HAP-1 (cell line): ENCODE data around the gene MMRN1.
A peak's percentile ranks its signal among the peaks of the same experiment; 100 is the strongest.
"Not testable (repeated sequence)": the region's sequence is repeated elsewhere in the genome, so short reads cannot be mapped to it uniquely, and the experiment has no call there.

Experiments
- DNase-seq, 2 experiments: peaks; one replicate each; pipeline ENCODE4 v3.0.0-alpha.2; 2016 to 2020; ENCODE audit warnings: low spot score in 2 of 2
- H3K27me3 ChIP-seq: fragments of 250-450 bp; sonication (Bioruptor Pico); 2 replicates; pipeline ENCODE4 v1.5.1; 2020; ENCODE audit warnings: low read depth, mild to moderate bottlenecking, moderate library complexity
- H3K36me3 ChIP-seq: fragments of 250-450 bp; sonication (Bioruptor Pico); replicated peaks from 2 replicates; pipeline ENCODE4 v1.5.1; 2020; ENCODE audit warnings: mild to moderate bottlenecking
- H3K4me1 ChIP-seq: fragments of 250-450 bp; sonication (Bioruptor Pico); 2 replicates; pipeline ENCODE4 v1.5.1; 2020; ENCODE audit warnings: mild to moderate bottlenecking
- H3K4me3 ChIP-seq: fragments of 250-450 bp; sonication (Bioruptor Pico); 2 replicates; pipeline ENCODE4 v1.5.1; 2020; ENCODE audit warnings: mild to moderate bottlenecking, moderate library complexity
- H3K9me3 ChIP-seq: fragments of 250-450 bp; sonication (Bioruptor Pico); 2 replicates; pipeline ENCODE4 v1.5.1; 2020; ENCODE audit warnings: mild to moderate bottlenecking, moderate library complexity
- in situ Hi-C: fragments of 300-500 bp; cut with MboI; formaldehyde crosslinking; loops from 3 replicates; pipeline ENCODE4 v1.14.3; 2020; ENCODE audit warnings: low sequenced_read_pairs, inconsistent platforms, mixed read lengths

Gene MMRN1

DNA sequence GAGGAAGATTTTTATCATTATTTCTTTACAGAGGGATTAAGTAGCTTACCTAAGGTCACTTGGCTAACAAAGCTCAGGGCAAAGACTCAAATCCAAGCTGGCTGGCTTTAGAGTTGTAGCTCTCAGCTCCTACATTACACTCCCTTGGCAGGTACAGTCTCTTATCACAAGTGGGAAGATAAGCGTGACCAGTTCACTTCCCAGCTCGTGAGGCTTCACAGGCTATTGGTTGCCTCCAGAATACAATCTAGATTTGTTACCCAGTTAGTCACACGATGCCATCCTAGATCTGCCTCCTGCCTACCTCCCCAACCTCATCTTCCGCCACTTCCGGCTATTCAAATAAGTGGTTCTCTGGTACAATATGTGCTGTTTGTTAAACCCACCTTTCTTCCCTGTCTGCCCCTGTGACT is 3.7 kb downstream of the MMRN1 start:
- DNase-seq = no peak
- Histone ChIP-seq H3K9me3 (no peaks in the 10 kb centered on the region), H3K27me3 (no peaks in the 10 kb centered on the region), H3K36me3 (no peaks in the 10 kb centered on the region), H3K4me3 (no peak overlapping the region), H3K4me1 (peaks cover 3% of the 10 kb centered on the region)
- in situ Hi-C loops = loop anchor here (25.0 kb wide), 1 partner anchor 411 kb away; no protein-coding TSS in a partner anchor

DNA sequence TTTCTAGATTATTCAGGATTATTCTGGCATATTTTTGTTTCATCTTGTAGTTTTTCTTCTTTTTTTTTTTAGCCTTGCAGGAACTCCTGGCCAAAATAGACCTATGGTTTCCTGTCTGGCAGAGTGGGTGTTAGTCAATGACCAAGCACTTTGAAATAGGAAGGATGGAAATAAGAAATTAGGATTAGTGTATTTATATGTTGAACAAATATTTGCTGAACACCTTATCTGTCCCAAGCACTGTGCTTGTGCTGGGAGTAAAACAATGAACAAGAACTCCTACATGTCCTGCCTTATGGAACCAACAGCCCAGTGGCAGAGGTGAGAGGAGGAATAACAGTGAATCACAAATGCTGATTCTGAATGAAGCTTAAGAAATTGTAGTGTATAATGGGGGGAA is 4.5 kb downstream of the MMRN1 start:
- H3K27me3 ChIP-seq = no peaks in the 10 kb centered on the region
- in situ Hi-C loops = loop anchor here (25.0 kb wide), 1 partner anchor 412 kb away; no protein-coding TSS in a partner anchor
- no peak overlapping the region for H3K4me3 ChIP-seq

DNA sequence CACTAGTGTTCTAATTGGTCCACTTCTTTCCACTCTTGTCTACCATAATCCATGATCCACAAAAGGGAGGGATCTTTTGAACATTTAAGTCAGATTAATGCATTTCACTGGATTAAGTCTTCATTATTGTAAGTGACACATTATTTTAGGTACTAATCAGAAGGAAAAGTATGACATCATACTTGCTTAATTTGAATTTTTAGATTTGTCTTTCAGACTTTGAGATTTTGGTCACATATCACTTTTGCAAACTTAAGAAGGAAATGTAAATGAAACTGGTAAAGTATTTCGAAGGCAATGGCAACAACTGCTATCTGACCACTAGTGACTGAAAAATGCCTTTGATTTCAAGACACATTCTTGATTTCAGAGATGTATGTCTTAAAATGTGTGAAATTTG is 5.2 kb downstream of the MMRN1 start:
- H3K9me3 ChIP-seq = no peaks in the 10 kb centered on the region
- no peaks in the 10 kb centered on the region for H3K36me3 ChIP-seq
- peaks cover 7% of the 10 kb centered on the region for H3K4me1 ChIP-seq
- no peaks in the 10 kb centered on the region for H3K27me3 ChIP-seq
- no peak overlapping the region for H3K4me3 ChIP-seq
- in situ Hi-C loops = loop anchor here (25.0 kb wide), 1 partner anchor 413 kb away; no protein-coding TSS in a partner anchor
- no peak for DNase-seq

More for the DNA sequence above, 4.5 kb downstream of the MMRN1 start:
- H3K9me3 ChIP-seq = no peaks in the 10 kb centered on the region
- no peak for DNase-seq
- H3K4me1 ChIP-seq = peaks cover 3% of the 10 kb centered on the region
- H3K36me3 ChIP-seq = no peaks in the 10 kb centered on the region

DNA sequence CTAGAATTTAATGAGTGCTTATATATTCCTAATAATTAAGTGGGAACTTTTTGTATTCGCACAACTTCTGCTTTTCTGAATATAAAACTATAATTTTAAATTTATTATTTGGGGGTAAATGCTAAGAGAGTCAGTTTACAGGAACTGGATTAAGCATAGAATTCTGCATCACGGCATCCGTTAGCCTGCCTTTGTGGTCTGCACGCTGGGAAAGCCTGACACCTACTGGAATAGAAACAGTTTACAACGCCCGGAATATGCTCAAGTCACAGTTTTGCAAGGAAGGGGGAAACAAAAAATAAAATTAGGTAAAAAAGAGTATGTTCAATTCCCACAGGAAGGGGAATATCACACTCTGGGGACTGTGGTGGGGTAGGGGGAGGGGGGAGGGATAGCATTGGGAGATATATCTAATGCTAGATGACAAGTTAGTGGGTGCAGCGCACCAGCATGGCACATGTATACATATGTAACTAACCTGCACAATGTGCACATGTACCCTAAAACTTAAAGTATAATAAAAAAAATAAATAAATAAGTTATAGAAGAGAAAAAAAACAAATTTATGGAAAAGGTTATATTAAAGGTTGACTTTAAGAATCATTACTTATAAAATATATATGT is 7.3 kb downstream of the MMRN1 start:
- H3K4me1 ChIP-seq = peaks cover 20% of the 10 kb centered on the region
- DNase-seq = peak; percentile 65 to 71
- H3K36me3 ChIP-seq, H3K9me3 ChIP-seq, in situ Hi-C loops, H3K27me3 ChIP-seq, H3K4me3 ChIP-seq: not testable (repeated sequence)

DNA sequence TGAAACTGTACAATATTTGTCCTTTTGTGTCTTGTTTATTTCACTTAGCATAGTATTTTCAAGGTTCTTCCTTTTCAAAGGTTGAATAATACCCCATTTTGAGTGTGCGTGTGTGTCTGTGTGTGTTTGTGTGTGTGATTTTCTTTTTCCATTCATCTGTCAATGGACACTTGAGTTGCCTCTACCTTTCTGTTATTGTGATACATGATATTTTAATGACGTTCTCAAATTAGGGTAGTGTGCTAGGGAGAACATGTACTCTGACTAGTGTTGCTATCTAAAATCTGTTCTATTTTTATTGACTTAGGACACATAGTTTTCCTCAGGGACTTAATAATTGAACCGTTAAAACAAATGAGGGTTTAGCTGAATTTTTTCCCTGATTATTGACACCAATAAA is 9.9 kb downstream of the MMRN1 start:
- Histone ChIP-seq H3K9me3 (no peaks in the 10 kb centered on the region), H3K36me3 (no peaks in the 10 kb centered on the region), H3K27me3 (no peaks in the 10 kb centered on the region), H3K4me1 (peaks cover 28% of the 10 kb centered on the region), H3K4me3 (no peak overlapping the region)
- in situ Hi-C loops = no loop called here
- no peak for DNase-seq

DNA sequence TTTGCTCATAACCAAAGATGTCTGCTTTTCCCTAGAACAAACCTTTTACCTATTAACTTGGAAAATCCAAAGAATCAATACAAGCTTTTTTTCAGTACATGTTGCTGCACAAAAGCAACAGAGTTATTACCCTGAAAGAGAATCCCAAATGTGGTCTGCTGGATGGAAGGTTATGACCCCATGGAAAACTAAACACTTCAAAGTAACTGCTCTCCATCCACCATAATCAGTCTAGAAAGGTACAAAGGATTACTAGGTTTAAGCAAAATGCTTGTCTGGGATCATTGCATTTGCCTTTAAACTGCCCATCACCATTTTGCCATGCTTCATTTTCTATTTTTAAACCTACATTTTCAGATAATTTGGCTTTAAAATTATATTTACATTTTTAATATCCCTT is 11.7 kb downstream of the MMRN1 start:
- no peaks in the 10 kb centered on the region for H3K27me3 ChIP-seq
- in situ Hi-C loops = no loop called here
- H3K36me3 ChIP-seq = no peaks in the 10 kb centered on the region
- H3K4me1 ChIP-seq = peaks cover 34% of the 10 kb centered on the region
- no peaks in the 10 kb centered on the region for H3K9me3 ChIP-seq
- DNase-seq = peak in 1 of 2 experiments; percentile 50
- no peak overlapping the region for H3K4me3 ChIP-seq

DNA sequence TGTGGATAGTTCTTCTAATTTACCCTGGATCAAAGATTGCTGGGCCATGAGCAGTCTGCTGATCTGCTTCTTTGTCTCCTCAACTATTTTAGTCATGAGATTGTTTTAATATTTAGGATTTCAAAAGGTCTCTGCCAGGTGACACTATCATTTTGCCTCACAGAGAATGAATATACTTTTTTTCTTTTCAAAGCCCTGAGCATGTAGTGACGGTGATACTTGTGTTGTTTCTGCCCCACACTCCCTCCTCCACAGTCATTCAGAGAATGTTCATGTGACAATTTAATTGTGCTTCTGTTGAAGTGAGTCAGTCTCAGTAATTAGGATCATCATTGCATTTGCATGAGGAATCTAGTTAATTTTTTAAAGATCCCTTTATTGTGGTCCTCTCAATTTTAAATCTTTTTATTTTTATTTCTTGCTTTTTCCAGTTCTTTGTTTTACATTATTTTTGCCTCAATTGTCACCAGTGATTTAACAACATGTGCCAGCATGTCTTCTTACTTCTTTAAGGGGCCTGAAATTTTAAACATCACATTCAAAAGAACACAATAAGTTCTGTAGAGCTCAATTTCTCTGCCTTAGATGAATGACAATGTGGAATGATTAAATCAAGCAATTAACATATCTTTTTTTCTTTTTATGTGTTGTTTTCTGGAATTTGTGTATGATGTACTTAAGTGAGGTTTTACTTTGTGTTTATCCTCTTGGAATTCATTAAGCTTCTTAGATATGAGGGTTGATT is 12.3 kb downstream of the MMRN1 start:
- H3K4me3 ChIP-seq = no peak overlapping the region
- no peaks in the 10 kb centered on the region for H3K27me3 ChIP-seq
- in situ Hi-C loops = no loop called here
- H3K9me3 ChIP-seq = no peaks in the 10 kb centered on the region
- no peaks in the 10 kb centered on the region for H3K36me3 ChIP-seq
- H3K4me1 ChIP-seq = peaks cover 34% of the 10 kb centered on the region
- DNase-seq = peak; percentile 51 to 95

DNA sequence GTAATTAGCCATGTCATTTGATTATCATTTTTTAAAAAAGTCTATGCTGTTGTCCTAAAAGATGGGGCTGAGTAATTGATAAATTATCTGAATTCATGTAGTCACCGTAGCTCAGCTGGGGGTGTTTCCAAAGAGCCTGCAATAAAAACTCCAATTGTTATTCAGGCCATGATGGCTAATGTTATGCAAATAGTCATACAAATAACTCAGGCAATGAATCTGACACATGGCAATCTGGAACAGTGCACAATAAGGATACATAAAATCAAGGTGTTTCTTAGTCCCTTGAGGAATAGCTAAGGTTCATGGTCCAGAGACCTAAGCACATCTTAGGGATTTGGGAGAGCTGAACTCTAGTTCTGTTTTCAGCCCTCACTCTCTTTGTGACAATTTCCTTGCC is 15.2 kb downstream of the MMRN1 start:
- Histone ChIP-seq H3K4me1 (peaks cover 35% of the 10 kb centered on the region), H3K27me3 (no peaks in the 10 kb centered on the region), H3K36me3 (no peaks in the 10 kb centered on the region), H3K4me3 (no peak overlapping the region), H3K9me3 (no peaks in the 10 kb centered on the region)
- in situ Hi-C loops = no loop called here
- DNase-seq = peak; percentile 27 to 48

DNA sequence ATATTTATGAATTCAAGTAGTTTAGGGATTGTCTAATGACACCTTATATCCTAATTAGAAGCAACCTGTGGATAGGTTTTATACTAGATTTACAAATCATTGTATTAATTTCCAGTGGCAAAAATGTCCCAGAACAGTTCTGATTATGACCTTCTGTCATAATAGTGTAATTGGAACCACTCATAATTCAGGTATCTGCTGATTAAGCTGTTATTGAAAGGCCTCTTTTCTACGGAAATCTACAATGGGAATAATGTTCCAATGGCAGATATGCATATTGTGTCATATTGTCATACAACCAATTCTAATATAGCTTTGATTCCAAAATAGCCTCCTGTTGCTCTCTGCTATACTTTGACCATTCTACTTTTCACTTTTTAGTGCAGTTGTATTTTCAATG is 19.0 kb downstream of the MMRN1 start:
- Histone ChIP-seq H3K4me1 (peaks cover 23% of the 10 kb centered on the region), H3K9me3 (no peaks in the 10 kb centered on the region), H3K36me3 (no peaks in the 10 kb centered on the region), H3K27me3 (no peaks in the 10 kb centered on the region), H3K4me3 (no peak overlapping the region)
- in situ Hi-C loops = no loop called here
- no peak for DNase-seq

DNA sequence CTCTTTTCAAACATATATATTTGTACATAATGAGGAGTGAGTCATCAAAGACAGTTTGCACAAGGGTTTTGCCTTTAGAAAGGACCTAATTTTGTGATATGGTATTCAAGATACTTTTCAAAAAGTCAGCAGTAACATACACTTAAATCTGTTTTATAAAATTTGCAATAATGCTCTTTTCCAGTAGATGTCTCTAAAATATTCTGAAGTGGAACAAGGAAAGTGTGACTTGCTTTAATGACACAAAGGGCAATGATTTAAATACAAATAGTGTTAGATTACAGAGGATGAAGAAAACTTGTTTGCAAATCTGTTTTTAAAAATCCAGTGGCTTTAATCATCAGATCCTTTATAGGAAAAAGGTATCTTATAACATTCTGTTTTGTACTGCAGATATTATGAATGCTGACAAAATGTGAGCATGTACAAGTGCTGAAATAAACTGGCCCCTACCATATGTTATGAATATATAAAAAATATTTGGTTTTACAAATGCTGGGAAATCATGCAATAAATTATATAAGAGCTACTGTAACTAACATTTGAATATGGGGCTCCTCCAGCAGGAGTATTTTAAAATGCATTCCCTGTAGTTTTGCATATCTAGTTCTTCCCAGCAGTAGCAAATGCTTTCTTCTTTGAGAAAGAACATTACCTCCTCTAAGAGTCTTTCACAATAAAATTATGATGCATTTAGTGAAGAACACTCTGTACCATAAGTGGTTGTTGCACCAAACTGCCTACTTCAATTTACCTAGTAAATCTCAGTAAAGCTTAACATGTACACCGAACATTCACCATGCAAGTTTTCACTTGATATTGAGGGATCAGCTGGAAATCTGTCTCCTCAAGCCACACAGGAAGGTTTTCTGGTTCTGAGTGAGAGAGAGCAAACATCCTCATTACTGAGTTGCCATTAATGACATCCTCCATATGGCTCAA is 20.2 kb downstream of the MMRN1 start:
- H3K9me3 ChIP-seq = no peaks in the 10 kb centered on the region
- H3K4me3 ChIP-seq = no peak overlapping the region
- no peaks in the 10 kb centered on the region for H3K27me3 ChIP-seq
- peak in 1 of 2 experiments; percentile 62 for DNase-seq
- no peaks in the 10 kb centered on the region for H3K36me3 ChIP-seq
- peaks cover 17% of the 10 kb centered on the region for H3K4me1 ChIP-seq
- in situ Hi-C loops = no loop called here

DNA sequence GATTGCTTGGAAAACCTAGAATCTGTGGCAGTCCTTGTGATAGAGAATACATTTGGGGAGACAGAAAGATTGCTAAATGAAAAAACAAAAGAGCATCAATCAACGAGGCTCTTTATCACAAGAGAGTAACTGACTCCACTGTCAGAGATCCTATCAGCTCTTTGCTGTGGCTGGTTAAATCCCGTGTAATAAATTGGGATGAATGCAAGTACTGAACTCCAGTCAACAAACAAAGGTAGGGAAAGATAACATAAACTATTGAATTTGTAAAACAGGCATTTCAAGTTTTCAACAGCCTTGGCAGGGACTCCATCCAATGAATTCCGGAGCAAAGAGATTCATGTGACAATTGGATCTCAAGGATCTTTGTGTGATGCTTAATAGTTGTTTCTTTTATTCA is 21.3 kb downstream of the MMRN1 start:
- no peaks in the 10 kb centered on the region for H3K27me3 ChIP-seq
- in situ Hi-C loops = no loop called here
- peaks cover 15% of the 10 kb centered on the region for H3K4me1 ChIP-seq
- no peak overlapping the region for H3K4me3 ChIP-seq
- H3K9me3 ChIP-seq = no peaks in the 10 kb centered on the region
- H3K36me3 ChIP-seq = no peaks in the 10 kb centered on the region
- DNase-seq = peak in 1 of 2 experiments; percentile 24

DNA sequence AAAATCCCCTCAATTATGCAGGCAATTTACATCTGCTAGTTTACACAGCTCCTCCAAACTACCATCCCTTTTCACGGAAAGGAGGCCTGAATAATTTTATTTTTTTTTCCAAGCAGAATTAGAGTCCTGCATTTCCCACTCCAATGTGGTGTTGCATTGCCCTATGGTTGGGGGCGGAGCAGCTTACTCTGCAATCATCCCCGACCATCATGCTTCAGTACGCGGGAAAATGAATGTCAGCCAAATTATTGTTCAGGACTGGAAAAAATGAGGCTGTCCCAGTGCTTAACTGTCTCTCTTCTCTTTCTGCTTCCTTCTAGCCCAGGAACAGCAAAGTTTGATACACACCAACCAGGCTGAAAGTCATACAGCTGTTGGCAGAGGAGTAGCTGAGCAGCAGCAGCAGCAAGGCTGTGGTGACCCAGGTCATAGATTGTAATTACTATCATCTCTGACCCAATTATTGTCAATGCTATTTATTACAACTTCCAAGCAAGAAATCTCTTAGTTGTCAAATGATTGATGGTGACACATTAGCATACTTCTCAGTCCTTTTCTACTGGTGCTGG is 28.3 kb downstream of the MMRN1 start:
- Histone ChIP-seq H3K4me3 (no peak overlapping the region), H3K4me1 (peaks cover 21% of the 10 kb centered on the region), H3K27me3 (no peaks in the 10 kb centered on the region), H3K9me3 (no peaks in the 10 kb centered on the region), H3K36me3 (no peaks in the 10 kb centered on the region)
- in situ Hi-C loops = no loop called here
- DNase-seq = peak in 1 of 2 experiments; percentile 49

DNA sequence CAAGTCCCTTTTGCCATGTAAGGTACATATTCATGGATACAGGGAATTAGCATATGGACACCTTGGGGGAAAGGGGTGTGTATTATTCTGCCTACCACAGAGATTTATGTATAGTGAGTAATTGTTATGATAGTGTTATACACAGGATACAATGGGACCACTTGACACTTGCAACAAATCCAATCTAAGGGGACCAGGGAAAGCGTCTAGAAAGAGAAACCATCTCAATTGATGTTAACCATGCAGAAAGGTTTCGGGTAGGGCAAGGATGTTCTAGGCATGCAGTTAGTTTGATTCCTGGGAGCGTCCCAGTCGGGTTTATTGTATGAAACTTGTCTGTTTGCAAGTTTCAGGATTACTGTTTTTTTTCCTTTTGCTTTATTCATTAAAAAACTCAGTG is 34.2 kb downstream of the MMRN1 start:
- Histone ChIP-seq H3K36me3 (no peaks in the 10 kb centered on the region), H3K9me3 (no peaks in the 10 kb centered on the region), H3K27me3 (no peaks in the 10 kb centered on the region), H3K4me3 (no peak overlapping the region), H3K4me1 (peaks cover 3% of the 10 kb centered on the region)
- DNase-seq = peak in 1 of 2 experiments; percentile 46
- in situ Hi-C loops = no loop called here
